ENCODE data around the gene GTF3A. TPM values are rescaled to one million over a fixed set of nuclear protein-coding genes. Genes with fewer than 3 reads are reported as not detected.

GTF3A gene
- total and polyA plus RNA-seq, 9 of the 15 experiments (the other 6 are each of a cell fraction or from before 2014, with no cell fraction given), result 47.5 to 303 (median 174) TPM

DNA sequence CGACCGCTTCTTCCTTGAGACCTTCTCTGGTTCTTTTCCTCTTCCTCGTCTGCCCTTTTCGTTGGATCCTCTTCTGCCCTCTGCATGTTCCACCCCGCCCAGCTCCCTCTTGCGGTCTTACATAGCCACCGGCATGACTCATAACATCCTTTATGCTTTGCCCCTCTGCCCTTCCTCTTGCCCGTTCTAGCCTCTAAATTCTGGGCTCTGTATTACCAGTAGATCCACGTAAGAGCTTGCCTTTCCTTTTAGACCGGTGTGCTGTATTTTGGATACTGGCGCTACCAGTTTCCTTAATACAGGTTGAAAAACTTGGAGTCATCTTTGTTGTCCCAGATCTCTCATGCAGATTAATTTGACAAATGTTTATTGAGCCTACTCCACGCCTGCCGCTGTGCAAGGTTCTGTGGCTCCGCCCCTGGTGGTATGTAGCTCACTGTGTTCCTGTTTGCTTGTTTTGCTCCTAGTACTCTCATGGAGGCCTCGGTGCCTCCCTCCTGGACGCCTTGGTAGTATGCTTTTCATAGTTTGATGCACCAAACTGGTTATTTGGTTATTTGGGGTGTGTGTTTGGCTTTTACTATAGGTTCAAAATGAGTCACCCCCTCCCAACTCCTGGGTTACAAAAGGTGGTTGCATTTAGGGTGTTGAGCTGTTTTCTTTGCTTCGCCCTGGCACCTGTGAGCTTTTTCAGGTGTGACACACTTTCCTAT is 1.7 kb downstream of the GTF3A start (continued):
- TF ChIP-seq JUND (IDR thresholded peaks at IDR 0.05; ENCODE audit: borderline replicate concordance, low read depth, low read length), result peak; percentile 93
- peak; percentile 94 for TF ChIP-seq JUND (tag; IDR thresholded peaks at IDR 0.05; ENCODE audit: borderline replicate concordance, low read depth, low read length)
- TF ChIP-seq STAT5B (CRISPR knock-in tag; IDR thresholded peaks at IDR 0.05), result no peak
- 0 out of 2 replicates have a peak, but pooled peaks have one; percentile 35 for TF ChIP-seq CC2D1A (IDR thresholded peaks at IDR 0.05)
- peak; percentile 69; the same call in 1 of the 2 replicates for TF ChIP-seq MYNN (IDR thresholded peaks at IDR 0.05)
- no peak for TF ChIP-seq MYNN (CRISPR knock-in tag; IDR thresholded peaks at IDR 0.05)
- peak; percentile 54; the same call in 1 of the 2 replicates for TF ChIP-seq NFE2 (IDR thresholded peaks at IDR 0.05; ENCODE audit: low read depth)
- TF ChIP-seq RBM15 (IDR thresholded peaks at IDR 0.05; ENCODE audit: insufficient read depth, low read length), result no peak
- no peak for TF ChIP-seq DLX4 (CRISPR knock-in tag; IDR thresholded peaks at IDR 0.05)
- no peak for TF ChIP-seq ATF1 (CRISPR knock-in tag; IDR thresholded peaks at IDR 0.05)
- TF ChIP-seq ATF1 (tag; IDR thresholded peaks at IDR 0.05), result peak; percentile 38; the same call in 1 of the 2 replicates
- TF ChIP-seq CTBP1 (IDR thresholded peaks at IDR 0.05; ENCODE audit: borderline replicate concordance), result peak; percentile 80
- TF ChIP-seq NCOA1 (IDR thresholded peaks at IDR 0.05; ENCODE audit: low read depth), result no peak
- TF ChIP-seq KDM5B (IDR thresholded peaks at IDR 0.05; ENCODE audit: insufficient replicate concordance, low read depth, low read length), result peak; percentile 2
- TF ChIP-seq MIER1 (IDR thresholded peaks at IDR 0.05; ENCODE audit: low read depth), result no peak
- TF ChIP-seq ZKSCAN8 (CRISPR knock-in tag; IDR thresholded peaks at IDR 0.05), result no peak
- TF ChIP-seq MAFK (IDR thresholded peaks at IDR 0.05; ENCODE audit: low read length), result no peak
- TF ChIP-seq SAFB2 (IDR thresholded peaks at IDR 0.05; ENCODE audit: borderline replicate concordance, low read depth, low read length, severe bottlenecking), result no peak
- TF ChIP-seq, protein P1, sequence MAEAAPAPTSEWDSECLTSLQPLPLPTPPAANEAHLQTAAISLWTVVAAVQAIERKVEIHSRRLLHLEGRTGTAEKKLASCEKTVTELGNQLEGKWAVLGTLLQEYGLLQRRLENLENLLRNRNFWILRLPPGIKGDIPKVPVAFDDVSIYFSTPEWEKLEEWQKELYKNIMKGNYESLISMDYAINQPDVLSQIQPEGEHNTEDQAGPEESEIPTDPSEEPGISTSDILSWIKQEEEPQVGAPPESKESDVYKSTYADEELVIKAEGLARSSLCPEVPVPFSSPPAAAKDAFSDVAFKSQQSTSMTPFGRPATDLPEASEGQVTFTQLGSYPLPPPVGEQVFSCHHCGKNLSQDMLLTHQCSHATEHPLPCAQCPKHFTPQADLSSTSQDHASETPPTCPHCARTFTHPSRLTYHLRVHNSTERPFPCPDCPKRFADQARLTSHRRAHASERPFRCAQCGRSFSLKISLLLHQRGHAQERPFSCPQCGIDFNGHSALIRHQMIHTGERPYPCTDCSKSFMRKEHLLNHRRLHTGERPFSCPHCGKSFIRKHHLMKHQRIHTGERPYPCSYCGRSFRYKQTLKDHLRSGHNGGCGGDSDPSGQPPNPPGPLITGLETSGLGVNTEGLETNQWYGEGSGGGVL (CRISPR knock-in tag; IDR thresholded peaks at IDR 0.05), result no peak
- no peak for TF ChIP-seq E2F3 (CRISPR knock-in tag; IDR thresholded peaks at IDR 0.05)
- TF ChIP-seq CHD4 (IDR thresholded peaks at IDR 0.05; ENCODE audit: insufficient read depth, insufficient replicate concordance, low read depth, low read length, poor library complexity, severe bottlenecking), result no peak
- TF ChIP-seq, protein P2, sequence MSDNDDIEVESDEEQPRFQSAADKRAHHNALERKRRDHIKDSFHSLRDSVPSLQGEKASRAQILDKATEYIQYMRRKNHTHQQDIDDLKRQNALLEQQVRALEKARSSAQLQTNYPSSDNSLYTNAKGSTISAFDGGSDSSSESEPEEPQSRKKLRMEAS (CRISPR knock-in tag; IDR thresholded peaks at IDR 0.05), result no peak
- no peak for TF ChIP-seq OTX1 (CRISPR knock-in tag; IDR thresholded peaks at IDR 0.05)
- no peak for TF ChIP-seq ZNF12 (CRISPR knock-in tag; IDR thresholded peaks at IDR 0.05)
- TF ChIP-seq SRSF1 (IDR thresholded peaks at IDR 0.05; ENCODE audit: low read depth, low read length), result no peak
- no peak for TF ChIP-seq NCOR1 (IDR thresholded peaks at IDR 0.05)
- 0 out of 2 replicates have a peak, but pooled peaks have one; percentile 34 for TF ChIP-seq L3MBTL2 (IDR thresholded peaks at IDR 0.05)
- no peak for TF ChIP-seq FOXJ3 (CRISPR knock-in tag; IDR thresholded peaks at IDR 0.05)

Data from K562 (cell line).